Thymus (tissue), 2 donors: ENCODE measurements around the gene CCDC196. TPM values are rescaled to one million over a fixed set of nuclear protein-coding genes. Genes with fewer than 3 reads are reported as not detected.

Experiments used
- polyA plus RNA-seq: library from polyadenylated mRNA; stranded (reverse); fragments of 200-250 nt; gene quantifications from one replicate; pipeline ENCODE4 v1.2.3, GENCODE V29; 2013
- total RNA-seq: library from RNA; stranded (reverse); fragments of 120-200 nt; gene quantifications from one replicate; pipeline ENCODE4 v1.2.4, GENCODE V29; 2013
- donor health status: healthy.

The CCDC196 gene
- total and polyA plus RNA-seq, 2 donors = 0.14 TPM; not detected in 1

Other genes with a start within 250 kb of the CCDC196 start
- 11.6 TPM for gene GPHN, start 21.8 kb downstream of the CCDC196 start, total RNA-seq
- gene GPHN, start 21.8 kb downstream of the CCDC196 start, polyA plus RNA-seq = 28.4 TPM